ENCODE measurements around the gene OR6P1.

Gene OR6P1

GRCh38 chr1:158570480-158570879, at the start of gene OR6P1:
OR6P1 (minus strand) TSS chr1:158570580; CDS start chr1:158563604, 6,976 bp downstream.
- H4K20me1 ChIP-seq, result no peaks in the 10 kb centered on the region
- H3K27me3 ChIP-seq, result no peaks in the 10 kb centered on the region
- H3K9me3 ChIP-seq, result no peaks in the 10 kb centered on the region
- H3K4me3 ChIP-seq, result no peak within 1 kb of the TSS
- H3K27ac ChIP-seq, result no peak within 1 kb of the TSS
- H3K9ac ChIP-seq, result no peak within 1 kb of the TSS
- H3K36me3 ChIP-seq, result no peaks in the 10 kb centered on the region
- no peak within 1 kb of the TSS for H3K4me2 ChIP-seq
- TF ChIP-seq Cebpa-rat (IDR thresholded peaks at IDR 0.05), result no peak
- no peaks in the 10 kb centered on the region for H3K4me1 ChIP-seq

GRCh38 chr1:158613764-158614163, 43.4 kb upstream of the OR6P1 start:
- TF ChIP-seq Cebpa-rat (IDR thresholded peaks at IDR 0.05), result no peak
- Histone ChIP-seq H3K9me3 (no peaks in the 10 kb centered on the region), H3K4me2 (no peak overlapping the region), H3K36me3 (no peaks in the 10 kb centered on the region), H3K27ac (no peak overlapping the region), H3K4me1 (no peaks in the 10 kb centered on the region), H3K4me3 (no peak overlapping the region), H3K9ac (no peak overlapping the region), H3K27me3 (no peaks in the 10 kb centered on the region), H4K20me1 (no peaks in the 10 kb centered on the region)

GRCh38 chr1:158611916-158612315, 41.5 kb upstream of the OR6P1 start:
- no peak for TF ChIP-seq Cebpa-rat (IDR thresholded peaks at IDR 0.05)
- H3K9ac ChIP-seq, result no peak overlapping the region
- no peaks in the 10 kb centered on the region for H3K36me3 ChIP-seq
- H4K20me1 ChIP-seq, result no peaks in the 10 kb centered on the region
- no peaks in the 10 kb centered on the region for H3K4me1 ChIP-seq
- no peak overlapping the region for H3K27ac ChIP-seq
- H3K4me3 ChIP-seq, result no peak overlapping the region
- no peaks in the 10 kb centered on the region for H3K27me3 ChIP-seq
- H3K4me2 ChIP-seq, result no peak overlapping the region
- H3K9me3 ChIP-seq, result no peaks in the 10 kb centered on the region

GRCh38 chr1:158607296-158607695, 36.9 kb upstream of the OR6P1 start:
- Histone ChIP-seq H3K4me1 (no peaks in the 10 kb centered on the region), H3K36me3 (no peaks in the 10 kb centered on the region)
- TF ChIP-seq Cebpa-rat (IDR thresholded peaks at IDR 0.05), result no peak

DNA sequence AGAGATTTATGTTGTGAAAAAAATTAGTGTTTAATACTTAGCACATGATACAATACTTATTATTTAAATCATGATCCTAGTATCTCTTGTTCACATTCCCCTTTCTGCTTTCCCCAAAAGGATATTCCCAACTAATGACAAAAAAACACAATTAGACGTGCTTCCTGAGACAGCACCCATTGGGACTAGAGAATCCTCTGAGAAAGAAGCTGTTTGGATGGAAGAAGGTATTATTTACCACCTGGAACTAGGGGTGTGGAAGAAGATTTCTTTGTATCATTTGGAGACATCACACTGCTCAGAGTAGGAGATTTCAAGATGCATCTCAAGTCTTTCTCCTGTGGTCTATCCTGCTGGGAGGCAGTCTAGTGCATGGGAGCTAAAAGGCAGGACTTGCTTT, 34.6 kb upstream of the OR6P1 start, which contains the start of gene OR10Z1:
Gene OR10Z1 (plus strand): TSS at position 301 of the 400 bp plus-strand sequence. CDS start 1,171 bp downstream, outside the sequence.
- H4K20me1 ChIP-seq, result no peaks in the 10 kb centered on the region
- no peaks in the 10 kb centered on the region for H3K36me3 ChIP-seq
- no peak within 1 kb of the TSS for H3K27ac ChIP-seq
- H3K9ac ChIP-seq, result no peak within 1 kb of the TSS
- no peak within 1 kb of the TSS for H3K4me3 ChIP-seq
- H3K4me1 ChIP-seq, result no peaks in the 10 kb centered on the region
- H3K9me3 ChIP-seq, result no peaks in the 10 kb centered on the region
- TF ChIP-seq Cebpa-rat (IDR thresholded peaks at IDR 0.05), result no peak
- H3K4me2 ChIP-seq, result no peak within 1 kb of the TSS
- H3K27me3 ChIP-seq, result no peaks in the 10 kb centered on the region

More at GRCh38 chr1:158607296-158607695, 36.9 kb upstream of the OR6P1 start:
- no peaks in the 10 kb centered on the region for H3K27me3 ChIP-seq
- no peaks in the 10 kb centered on the region for H4K20me1 ChIP-seq
- no peak overlapping the region for H3K4me2 ChIP-seq
- no peak overlapping the region for H3K9ac ChIP-seq
- no peak overlapping the region for H3K27ac ChIP-seq
- no peak overlapping the region for H3K4me3 ChIP-seq
- H3K9me3 ChIP-seq, result no peaks in the 10 kb centered on the region

DNA sequence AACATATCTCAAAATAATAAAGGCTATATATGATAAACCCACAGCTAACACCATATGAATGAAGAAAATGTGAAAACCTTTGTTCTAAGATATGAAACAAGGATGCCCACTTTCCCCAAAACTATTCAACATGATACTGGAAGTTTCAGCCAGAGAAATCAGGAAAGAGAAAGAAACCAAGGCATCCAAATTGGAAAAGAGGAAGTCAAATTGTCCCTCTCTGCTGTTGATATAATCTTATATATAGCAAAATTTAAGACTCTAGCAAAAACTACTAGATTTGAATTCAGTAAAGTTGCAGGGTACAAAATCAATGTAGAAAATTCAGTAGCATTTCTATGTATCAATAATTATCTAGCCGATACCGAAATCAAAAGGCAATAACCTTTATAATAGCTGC, 30.4 kb upstream of the OR6P1 start:
- Histone ChIP-seq H3K36me3 (no peaks in the 10 kb centered on the region), H3K27me3 (no peaks in the 10 kb centered on the region), H3K4me2 (no peak overlapping the region), H3K4me3 (no peak overlapping the region), H3K9ac (no peak overlapping the region), H3K4me1 (no peaks in the 10 kb centered on the region), H4K20me1 (no peaks in the 10 kb centered on the region), H3K27ac (no peak overlapping the region), H3K9me3 (peaks cover 24% of the 10 kb centered on the region)
- TF ChIP-seq Cebpa-rat (IDR thresholded peaks at IDR 0.05), result no peak

DNA sequence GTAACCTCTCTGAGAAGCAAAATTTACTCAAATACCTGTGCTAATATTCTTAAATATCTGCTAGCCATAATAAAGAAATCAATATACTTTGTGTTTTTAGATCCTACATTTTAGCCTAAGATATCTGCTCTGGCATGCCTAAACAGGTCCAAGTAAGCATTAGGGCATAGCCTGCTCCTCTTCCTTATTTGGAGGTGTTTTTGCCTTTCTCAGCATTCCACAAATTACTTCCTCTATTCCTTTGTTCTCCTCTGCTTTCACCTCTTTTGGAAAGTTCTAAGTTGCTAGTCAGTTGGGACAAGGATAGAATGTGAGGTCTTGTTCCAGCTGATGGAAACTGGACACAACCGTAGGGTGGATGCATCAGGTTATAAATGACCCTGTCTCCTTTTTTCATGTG, 16.6 kb upstream of the OR6P1 start:
- Histone ChIP-seq H3K9ac (no peak overlapping the region), H4K20me1 (no peaks in the 10 kb centered on the region), H3K4me2 (no peak overlapping the region), H3K36me3 (no peaks in the 10 kb centered on the region), H3K9me3 (peaks cover 15% of the 10 kb centered on the region), H3K27ac (no peak overlapping the region), H3K4me1 (no peaks in the 10 kb centered on the region), H3K27me3 (no peaks in the 10 kb centered on the region), H3K4me3 (no peak overlapping the region; the same call in 1 of the 2 replicates)
- no peak for TF ChIP-seq Cebpa-rat (IDR thresholded peaks at IDR 0.05)

DNA sequence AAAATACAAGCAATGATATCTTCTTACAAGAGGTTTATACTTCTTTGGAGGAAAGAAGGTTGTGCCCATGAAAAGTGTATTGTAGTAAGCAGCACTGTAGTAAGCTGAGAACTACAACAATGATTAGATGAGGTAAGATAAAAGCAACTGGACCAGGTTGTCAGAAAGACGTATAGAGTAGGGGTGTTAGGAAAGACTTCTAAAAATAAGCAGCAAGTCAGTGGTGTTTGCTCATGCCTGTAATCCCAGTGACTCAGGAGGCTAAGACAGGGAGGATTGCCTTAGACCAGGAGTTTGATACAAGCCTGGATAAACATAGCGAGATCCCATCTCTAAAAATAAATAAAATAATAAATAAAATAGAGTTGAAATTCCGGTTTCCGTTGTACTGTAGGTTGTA, 13.6 kb upstream of the OR6P1 start:
- H4K20me1 ChIP-seq, result no peaks in the 10 kb centered on the region
- H3K9me3 ChIP-seq, result peaks cover 15% of the 10 kb centered on the region
- H3K4me1 ChIP-seq, result no peaks in the 10 kb centered on the region
- no peak overlapping the region for H3K27ac ChIP-seq
- H3K27me3 ChIP-seq, result no peaks in the 10 kb centered on the region
- H3K36me3 ChIP-seq, result no peaks in the 10 kb centered on the region
- no peak overlapping the region for H3K9ac ChIP-seq
- no peak overlapping the region for H3K4me3 ChIP-seq
- H3K4me2 ChIP-seq, result no peak overlapping the region
- no peak for TF ChIP-seq Cebpa-rat (IDR thresholded peaks at IDR 0.05)

DNA sequence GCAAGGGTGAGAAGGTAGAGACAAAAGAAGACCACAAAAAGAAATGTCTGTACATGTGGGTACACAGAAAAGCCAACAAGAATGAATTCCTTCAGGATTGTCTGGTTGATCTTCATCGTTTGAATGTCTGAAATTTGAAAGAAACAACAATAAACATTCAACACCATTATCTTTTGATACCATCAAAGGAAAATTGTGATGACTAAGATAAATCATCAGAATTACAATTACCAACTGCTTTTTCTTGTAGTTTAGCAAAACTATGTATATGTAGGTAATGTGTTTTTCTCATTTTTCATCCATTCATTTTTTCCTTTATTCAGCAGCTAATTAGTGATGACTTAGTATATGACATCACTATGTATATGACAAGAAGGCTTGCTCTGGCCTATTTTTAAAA, 9.4 kb upstream of the OR6P1 start, which contains the start of gene OR10X1:
Gene OR10X1 (minus strand): TSS at position 167 of the 400 bp plus-strand sequence. CDS start 0 bp downstream, at position 167.
- Histone ChIP-seq H3K4me3 (no peak within 1 kb of the TSS), H3K36me3 (no peaks in the 10 kb centered on the region), H3K4me1 (no peaks in the 10 kb centered on the region), H4K20me1 (no peaks in the 10 kb centered on the region), H3K9ac (no peak within 1 kb of the TSS), H3K27me3 (no peaks in the 10 kb centered on the region), H3K9me3 (no peaks in the 10 kb centered on the region), H3K27ac (no peak within 1 kb of the TSS), H3K4me2 (no peak within 1 kb of the TSS)
- no peak for TF ChIP-seq Cebpa-rat (IDR thresholded peaks at IDR 0.05)

- Histone ChIP-seq H3K9ac (no peak overlapping the region), H3K4me1 (no peaks in the 10 kb centered on the region), H4K20me1 (no peaks in the 10 kb centered on the region), H3K27me3 (no peaks in the 10 kb centered on the region), H3K4me2 (no peak overlapping the region), H3K4me3 (no peak overlapping the region), H3K27ac (no peak overlapping the region), H3K36me3 (no peaks in the 10 kb centered on the region), H3K9me3 (no peaks in the 10 kb centered on the region)
- no peak for TF ChIP-seq Cebpa-rat (IDR thresholded peaks at IDR 0.05)
These were observed 7.2 kb upstream of the OR6P1 start for GRCh38 chr1:158577561-158577960.

DNA sequence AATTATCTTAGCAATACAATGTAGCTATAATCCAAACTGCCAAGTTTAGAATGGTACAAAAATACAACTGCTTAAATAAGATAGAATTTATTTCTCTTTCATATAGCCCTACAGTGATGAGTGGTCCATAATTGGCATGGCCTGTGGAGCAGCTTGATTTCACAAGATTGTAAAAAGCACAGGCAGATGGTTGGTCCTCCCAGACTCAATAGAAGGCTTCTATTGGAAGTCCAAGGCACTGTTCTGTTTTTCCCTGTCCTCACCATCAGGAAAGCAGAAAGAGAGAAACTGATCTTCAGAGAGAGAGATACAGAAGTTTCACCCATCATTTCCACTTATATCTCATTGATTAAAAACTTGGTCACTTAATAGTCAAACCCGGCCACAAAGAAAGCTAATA, 1.8 kb upstream of the OR6P1 start:
- Histone ChIP-seq H3K9ac (no peak overlapping the region), H3K4me2 (no peak overlapping the region), H4K20me1 (no peaks in the 10 kb centered on the region), H3K27me3 (no peaks in the 10 kb centered on the region), H3K27ac (no peak overlapping the region), H3K4me1 (no peaks in the 10 kb centered on the region), H3K9me3 (no peaks in the 10 kb centered on the region), H3K36me3 (no peaks in the 10 kb centered on the region), H3K4me3 (no peak overlapping the region)
- no peak for TF ChIP-seq Cebpa-rat (IDR thresholded peaks at IDR 0.05)

All from BLaER1 (cell line).